GM23338 (cell line): ENCODE results near the gene SRA1. TPM values are rescaled to one million over a fixed set of nuclear protein-coding genes. Genes with fewer than 3 reads are reported as not detected.

Experiments
- ATAC-seq: fragments of 200-7000 bp; cut with Tn5 transposase; 3 replicates; pipeline ENCODE4 v1.9.1; 2020
- DNase-seq: peaks from one replicate; pipeline ENCODE4 v3.0.0-alpha.2; 2015; ENCODE audit warnings: low spot score
- H2AFZ ChIP-seq: fragments of 200-600 bp; sonication (generic); 2 replicates; pipeline ENCODE4 v1.8.0; 2016; ENCODE audit warnings: antibody characterized with exemption, mild to moderate bottlenecking, moderate library complexity
- H3F3A ChIP-seq: fragments of 200-600 bp; sonication (generic); replicated peaks from 2 replicates; pipeline ENCODE4 v1.8.0; 2017; ENCODE audit warnings: antibody characterized with exemption, mixed run types, low read depth
- H3K27ac ChIP-seq: fragments of 200-600 bp; sonication (generic); 2 replicates; pipeline ENCODE4 v1.6.1; 2016; ENCODE audit warnings: low read depth
- H3K27me3 ChIP-seq: fragments of 200-600 bp; sonication (generic); 2 replicates; pipeline ENCODE4 v1.8.0; 2016; ENCODE audit warnings: mild to moderate bottlenecking, mixed run types, moderate library complexity; ENCODE audit not compliant: insufficient read depth
- H3K36me3 ChIP-seq: fragments of 200-600 bp; sonication (generic); 2 replicates; pipeline ENCODE4 v1.8.0; 2016; ENCODE audit warnings: mild to moderate bottlenecking; ENCODE audit not compliant: insufficient read depth
- H3K4me1 ChIP-seq: fragments of 200-600 bp; sonication (generic); 2 replicates; pipeline ENCODE4 v1.8.0; 2016; ENCODE audit warnings: mild to moderate bottlenecking, moderate library complexity; ENCODE audit not compliant: insufficient read depth
- H3K4me2 ChIP-seq: fragments of 200-600 bp; sonication (generic); 2 replicates; pipeline ENCODE4 v1.7.1; 2017; ENCODE audit warnings: mixed run types
- H3K4me3 ChIP-seq: fragments of 200-600 bp; sonication (generic); 2 replicates; pipeline ENCODE4 v1.6.1; 2016; ENCODE audit warnings: mixed run types
- H3K79me2 ChIP-seq: fragments of 200-600 bp; sonication (generic); replicated peaks from 2 replicates; pipeline ENCODE4 v1.8.0; 2017; ENCODE audit warnings: mild to moderate bottlenecking; ENCODE audit not compliant: insufficient read depth
- H3K9me2 ChIP-seq: fragments of 200-600 bp; sonication (generic); 2 replicates; pipeline ENCODE4 v1.8.0; 2017; ENCODE audit not compliant: insufficient read depth
- H4K20me1 ChIP-seq: fragments of 200-600 bp; sonication (generic); replicated peaks from 2 replicates; pipeline ENCODE4 v1.8.0; 2017; ENCODE audit warnings: mild to moderate bottlenecking; ENCODE audit not compliant: insufficient read depth
- H3K27ac Mint-ChIP-seq: 2 replicates; pipeline ENCODE4 v1.8.0; 2020; ENCODE audit warnings: inconsistent platforms, mild to moderate bottlenecking, moderate library complexity, mixed read lengths
- H3K27me3 Mint-ChIP-seq: 3 replicates; pipeline ENCODE4 v1.8.0; 2022; ENCODE audit warnings: low read depth, mild to moderate bottlenecking, moderate library complexity, mixed read lengths, inconsistent platforms; ENCODE audit not compliant: insufficient read depth, poor library complexity
- H3K36me3 Mint-ChIP-seq: 3 replicates; pipeline ENCODE4 v1.8.0; 2021; ENCODE audit warnings: low read depth, mild to moderate bottlenecking, inconsistent platforms, moderate library complexity, mixed read lengths
- H3K4me1 Mint-ChIP-seq: 3 replicates; pipeline ENCODE4 v1.8.0; 2020; ENCODE audit warnings: mild to moderate bottlenecking, inconsistent platforms, mixed read lengths
- H3K4me3 Mint-ChIP-seq: 3 replicates; pipeline ENCODE4 v1.8.0; 2021; ENCODE audit warnings: moderate library complexity, mild to moderate bottlenecking, inconsistent platforms, mixed read lengths
- H3K9me3 Mint-ChIP-seq: 3 replicates; pipeline ENCODE4 v1.8.0; 2020; ENCODE audit warnings: moderate library complexity, mild to moderate bottlenecking, inconsistent platforms, mixed read lengths
- EZH2phosphoT487 ChIP-seq: fragments of 200-600 bp; sonication (generic); IDR thresholded peaks from one replicate; pipeline ENCODE4 v1.8.1; 2018; ENCODE audit warnings: antibody characterized with exemption; ENCODE audit not compliant: unreplicated experiment
- POLR2AphosphoS5 ChIP-seq: IDR thresholded peaks from 2 replicates; pipeline ENCODE4 v1.6.1; 2016; ENCODE audit warnings: antibody characterized with exemption, low read depth
- REST ChIP-seq: IDR thresholded peaks from one replicate; pipeline ENCODE4 v1.6.1; 2018; ENCODE audit warnings: antibody characterized with exemption; ENCODE audit not compliant: unreplicated experiment
- ZNF114 ChIP-seq: fragments of 250-450 bp; sonication (Bioruptor Pico); IDR thresholded peaks from 2 replicates; pipeline ENCODE4 v1.5.0; 2020; ENCODE audit warnings: mild to moderate bottlenecking, moderate library complexity
- ZNF331 ChIP-seq: fragments of 250-450 bp; sonication (Bioruptor Pico); IDR thresholded peaks from 2 replicates; pipeline ENCODE4 v1.5.0; 2020; ENCODE audit warnings: low read depth, mild to moderate bottlenecking, moderate library complexity
- ZNF462 ChIP-seq: fragments of 250-450 bp; sonication (Bioruptor Pico); IDR thresholded peaks from 2 replicates; pipeline ENCODE4 v1.5.0; 2020; ENCODE audit warnings: mild to moderate bottlenecking, moderate library complexity
- polyA plus RNA-seq: library from polyadenylated mRNA; unstranded; fragments of >200 nt; fragmentation: Nextera tagmentation; extraction: Ambion mirVana; gene quantifications from 2 replicates; pipeline ENCODE4 v1.2.1, GENCODE V29; 2016
- total RNA-seq: library from RNA; depleted of rRNA; stranded (reverse); fragments of >200 nt; shearing (Covaris generic); gene quantifications from 2 replicates; pipeline ENCODE4 v1.2.3, GENCODE V29; 2014
- TF ChIP-seq, protein P1 (sequence below): IDR thresholded peaks from 2 replicates; pipeline ENCODE4 v1.6.1; 2016; ENCODE audit warnings: antibody characterized with exemption

The SRA1 gene
- total and polyA plus RNA-seq, 2 experiments from 2014 or later, result 38.4 to 74.7 TPM

GRCh38 chr5:140591747-140592372 lies 34.6 kb upstream of the SRA1 start (continued):
- TF ChIP-seq ZNF462 (CRISPR knock-in tag) (no peak), EZH2phosphoT487 (no peak), ZNF114 (CRISPR knock-in tag) (no peak)

GRCh38 chr5:140590861-140591260 lies 33.6 kb upstream of the SRA1 start:
- no peak for DNase-seq
- Histone ChIP-seq H3F3A (no peaks in the 10 kb centered on the region), H3K4me3 (no peak overlapping the region), H3K27ac (no peak overlapping the region), H3K9me2 (no peaks in the 10 kb centered on the region), H4K20me1 (no peaks in the 10 kb centered on the region), H3K36me3 (no peaks in the 10 kb centered on the region), H3K4me2 (no peak overlapping the region), H3K27me3 (no peaks in the 10 kb centered on the region), H2AFZ (no peak overlapping the region), H3K4me1 (no peaks in the 10 kb centered on the region), H3K79me2 (no peaks in the 10 kb centered on the region)
- Mint-ChIP-seq H3K9me3 (peaks cover 6% of the 10 kb centered on the region; the same call in 1 of the 3 replicates), H3K27me3 (no peaks in the 10 kb centered on the region), H3K36me3 (no peaks in the 10 kb centered on the region), H3K27ac (no peak overlapping the region), H3K4me1 (no peaks in the 10 kb centered on the region), H3K4me3 (no peak overlapping the region)
- ATAC-seq, result no peak
- TF ChIP-seq ZNF331 (CRISPR knock-in tag), result no peak
- TF ChIP-seq POLR2AphosphoS5, result no peak
- TF ChIP-seq, protein P1, sequence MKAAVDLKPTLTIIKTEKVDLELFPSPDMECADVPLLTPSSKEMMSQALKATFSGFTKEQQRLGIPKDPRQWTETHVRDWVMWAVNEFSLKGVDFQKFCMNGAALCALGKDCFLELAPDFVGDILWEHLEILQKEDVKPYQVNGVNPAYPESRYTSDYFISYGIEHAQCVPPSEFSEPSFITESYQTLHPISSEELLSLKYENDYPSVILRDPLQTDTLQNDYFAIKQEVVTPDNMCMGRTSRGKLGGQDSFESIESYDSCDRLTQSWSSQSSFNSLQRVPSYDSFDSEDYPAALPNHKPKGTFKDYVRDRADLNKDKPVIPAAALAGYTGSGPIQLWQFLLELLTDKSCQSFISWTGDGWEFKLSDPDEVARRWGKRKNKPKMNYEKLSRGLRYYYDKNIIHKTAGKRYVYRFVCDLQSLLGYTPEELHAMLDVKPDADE, result no peak
- TF ChIP-seq REST, result no peak
- TF ChIP-seq EZH2phosphoT487, result no peak
